ENCODE results near the gene GLRA1. TPM values are rescaled to one million over a fixed set of nuclear protein-coding genes. Genes with fewer than 3 reads are reported as not detected.

The GLRA1 gene
- total RNA-seq, 1 experiment from 2014 or later = not detected

DNA sequence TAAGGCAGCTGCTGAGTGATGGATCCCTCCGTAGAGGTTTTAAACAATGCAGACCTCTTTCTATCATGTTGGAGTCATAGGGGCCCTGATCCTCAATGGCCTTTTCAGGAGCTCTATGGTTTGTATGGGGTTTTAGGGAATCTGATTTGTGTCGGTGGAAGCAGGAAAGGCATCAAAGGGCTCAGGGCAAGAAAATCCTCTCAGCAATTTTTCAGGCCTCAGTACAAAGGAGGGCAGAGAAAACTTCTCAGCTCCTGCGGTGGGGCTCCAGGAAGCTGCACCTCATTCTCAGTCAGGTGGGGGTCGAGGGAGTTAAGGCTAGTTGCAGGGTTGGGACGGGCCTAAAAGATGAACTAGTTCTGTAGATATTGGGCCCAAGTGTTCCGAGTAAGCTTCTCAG lies 35.0 kb downstream of the GLRA1 start:
- ChIA-PET POLR2A (no interaction called here), RAD21 (ENCODE audit: low non-redundant PET in 1 of 2, low total read pairs in 2 of 2, uncharacterized antibody in 2 of 2, unreplicated experiment in 2 of 2) (no interaction called here), CTCF (no interaction called here)
- Histone ChIP-seq H4K20me1 (ENCODE audit: insufficient read depth) (no peaks in the 10 kb centered on the region), H3K27me3 (ENCODE audit: insufficient read depth, low read length) (no peaks in the 10 kb centered on the region; the same call in 1 of the 2 replicates), H3K9me3 (ENCODE audit: control insufficient read depth in 1 of 2, insufficient read depth in 1 of 2, low read depth in 1 of 2, low read length in 2 of 2) (no peaks in the 10 kb centered on the region), H3K4me2 (ENCODE audit: low read length) (no peak overlapping the region), H3K9me2 (ENCODE audit: insufficient read depth) (no peaks in the 10 kb centered on the region), H3K4me3 (replicated peaks in 1 of 2; ENCODE audit: low read depth in 1 of 2, low read length in 2 of 2) (no peak overlapping the region), H2AFZ (ENCODE audit: low read depth, low read length, poor library complexity, severe bottlenecking) (no peak overlapping the region), H3K9ac (ENCODE audit: low read length) (no peak overlapping the region), H3K4me1 (ENCODE audit: control insufficient read depth in 1 of 2, insufficient read depth in 2 of 2, low read length in 2 of 2) (no peaks in the 10 kb centered on the region), H3K79me2 (ENCODE audit: insufficient read depth, low read length) (no peaks in the 10 kb centered on the region), H3K27ac (ENCODE audit: low read depth, low read length) (no peak overlapping the region), H3K36me3 (ENCODE audit: control insufficient read depth in 1 of 2, insufficient read depth in 2 of 2, low read length in 2 of 2) (no peaks in the 10 kb centered on the region)
- intact Hi-C loops (cut with micrococcal nuclease) = no loop called here
- TF ChIP-seq CBX3 (IDR thresholded peaks at IDR 0.05; ENCODE audit: low read depth) = no peak
- TF ChIP-seq ZFX (IDR thresholded peaks at IDR 0.05) = no peak
- no peak for TF ChIP-seq SIN3A (IDR thresholded peaks at IDR 0.05; ENCODE audit: low read depth)
- no peak for TF ChIP-seq SRF (IDR thresholded peaks at IDR 0.05; ENCODE audit: low read depth)
- no peak for TF ChIP-seq TCF7L2 (IDR thresholded peaks at IDR 0.05; ENCODE audit: borderline replicate concordance, extremely low read depth, insufficient read depth, insufficient read length)
- TF ChIP-seq FOSL1 (IDR thresholded peaks at IDR 0.05; ENCODE audit: low read depth) = no peak
- no peak for TF ChIP-seq YY1 (IDR thresholded peaks at IDR 0.05; ENCODE audit: extremely low read depth, insufficient replicate concordance, low read depth, low read length)
- TF ChIP-seq POLR2A (IDR thresholded peaks at IDR 0.05; ENCODE audit: borderline replicate concordance, extremely low read depth, insufficient read depth, insufficient read length) = no peak
- TF ChIP-seq EGR1 (IDR thresholded peaks at IDR 0.05; ENCODE audit: low read depth) = no peak
- TF ChIP-seq REST (IDR thresholded peaks at IDR 0.05; ENCODE audit: low read depth) = no peak
- TF ChIP-seq, protein P1, sequence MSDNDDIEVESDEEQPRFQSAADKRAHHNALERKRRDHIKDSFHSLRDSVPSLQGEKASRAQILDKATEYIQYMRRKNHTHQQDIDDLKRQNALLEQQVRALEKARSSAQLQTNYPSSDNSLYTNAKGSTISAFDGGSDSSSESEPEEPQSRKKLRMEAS (IDR thresholded peaks at IDR 0.05) = no peak
- TF ChIP-seq EZH2phosphoT487 (IDR thresholded peaks at IDR 0.05; ENCODE audit: borderline replicate concordance) = no peak
- TF ChIP-seq, protein P2, sequence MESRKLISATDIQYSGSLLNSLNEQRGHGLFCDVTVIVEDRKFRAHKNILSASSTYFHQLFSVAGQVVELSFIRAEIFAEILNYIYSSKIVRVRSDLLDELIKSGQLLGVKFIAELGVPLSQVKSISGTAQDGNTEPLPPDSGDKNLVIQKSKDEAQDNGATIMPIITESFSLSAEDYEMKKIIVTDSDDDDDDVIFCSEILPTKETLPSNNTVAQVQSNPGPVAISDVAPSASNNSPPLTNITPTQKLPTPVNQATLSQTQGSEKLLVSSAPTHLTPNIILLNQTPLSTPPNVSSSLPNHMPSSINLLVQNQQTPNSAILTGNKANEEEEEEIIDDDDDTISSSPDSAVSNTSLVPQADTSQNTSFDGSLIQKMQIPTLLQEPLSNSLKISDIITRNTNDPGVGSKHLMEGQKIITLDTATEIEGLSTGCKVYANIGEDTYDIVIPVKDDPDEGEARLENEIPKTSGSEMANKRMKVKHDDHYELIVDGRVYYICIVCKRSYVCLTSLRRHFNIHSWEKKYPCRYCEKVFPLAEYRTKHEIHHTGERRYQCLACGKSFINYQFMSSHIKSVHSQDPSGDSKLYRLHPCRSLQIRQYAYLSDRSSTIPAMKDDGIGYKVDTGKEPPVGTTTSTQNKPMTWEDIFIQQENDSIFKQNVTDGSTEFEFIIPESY (IDR thresholded peaks at IDR 0.05; ENCODE audit: extremely low read depth, insufficient replicate concordance, low read length) = no peak
- TF ChIP-seq SP1 (IDR thresholded peaks at IDR 0.05; ENCODE audit: low read depth) = no peak
- ATAC-seq = no peak
- no TSS peak for BruUV-seq (replicated peaks)
- no peak for DNase-seq (ENCODE audit: low read depth, low spot score)
